ENCODE measurements around the gene SLC25A23.

The SLC25A23 gene

DNA sequence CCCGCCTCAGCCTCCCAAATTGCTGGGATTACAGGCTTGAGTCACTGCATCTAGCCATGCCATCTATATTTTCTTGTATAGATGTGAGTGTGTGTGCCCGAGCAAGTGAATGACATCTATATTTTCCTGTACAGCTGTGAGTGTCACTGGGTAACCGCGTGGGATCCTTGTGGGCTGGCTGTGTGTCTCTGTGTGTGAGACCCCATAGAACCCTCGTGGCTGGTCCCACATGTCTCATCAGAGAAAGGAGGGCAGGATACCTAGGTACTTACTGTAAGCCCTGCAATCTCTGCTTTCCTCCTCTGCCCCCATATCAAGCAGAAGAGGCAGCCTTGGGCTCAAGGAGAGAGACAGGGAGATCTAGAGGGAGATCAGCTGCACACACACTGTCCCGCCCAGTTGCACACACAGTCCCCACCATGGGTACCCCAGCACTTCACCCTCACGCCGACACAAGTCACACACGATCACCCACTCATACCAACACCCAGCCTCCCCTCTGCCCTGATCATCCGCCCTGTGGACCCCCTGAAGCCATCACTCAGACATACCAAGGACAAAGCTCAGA is 21.3 kb upstream of the SLC25A23 start:
- DNase-seq = no peak

DNA sequence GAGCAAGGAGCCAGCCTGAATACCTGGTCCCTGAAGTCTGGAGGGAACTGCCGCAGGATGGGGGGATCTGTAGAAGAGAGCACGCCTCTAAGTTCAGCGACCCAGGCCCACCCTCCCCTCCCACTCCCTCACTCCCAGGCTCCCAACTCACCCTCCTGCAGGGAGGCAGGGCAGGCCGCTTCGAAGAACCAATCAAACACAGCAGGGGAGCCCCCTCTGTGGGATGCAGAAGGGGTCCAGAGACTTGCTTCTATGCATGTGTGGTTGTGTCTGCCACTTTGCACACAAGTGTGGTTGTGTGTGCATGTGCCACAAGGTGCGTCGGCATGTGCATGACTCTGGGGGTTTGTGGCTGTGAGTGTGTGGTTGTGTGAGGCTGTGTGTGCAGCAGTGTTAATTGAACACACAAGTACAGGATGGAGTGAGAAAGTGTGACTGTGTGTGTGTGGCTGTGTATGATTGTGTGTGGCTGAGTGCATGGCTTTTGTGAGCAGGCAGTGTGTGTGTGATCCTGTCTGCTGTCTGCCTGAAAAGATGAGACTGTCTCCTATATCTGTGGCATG is 20.3 kb upstream of the SLC25A23 start:
- no peak for DNase-seq

DNA sequence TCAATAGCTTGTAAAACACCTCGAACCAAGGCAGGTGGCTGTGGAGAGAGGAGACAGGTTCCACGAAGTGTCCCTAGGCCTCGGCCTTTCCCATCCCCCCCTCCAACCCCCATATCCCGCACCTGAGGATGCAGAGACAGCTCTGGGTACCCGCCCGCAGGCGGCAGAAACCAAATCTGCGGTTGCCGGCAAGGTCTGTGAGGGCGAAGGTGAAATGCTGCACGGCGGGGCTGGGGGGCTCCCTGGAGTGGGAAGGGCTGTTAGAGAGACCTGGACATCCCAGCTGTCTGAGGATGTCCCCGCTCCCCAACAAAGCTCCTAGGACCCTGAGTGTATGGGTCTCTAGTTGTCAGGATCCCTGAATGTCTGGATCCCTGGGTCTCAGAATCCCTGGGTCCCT is 19.2 kb upstream of the SLC25A23 start:
- DNase-seq = no peak

DNA sequence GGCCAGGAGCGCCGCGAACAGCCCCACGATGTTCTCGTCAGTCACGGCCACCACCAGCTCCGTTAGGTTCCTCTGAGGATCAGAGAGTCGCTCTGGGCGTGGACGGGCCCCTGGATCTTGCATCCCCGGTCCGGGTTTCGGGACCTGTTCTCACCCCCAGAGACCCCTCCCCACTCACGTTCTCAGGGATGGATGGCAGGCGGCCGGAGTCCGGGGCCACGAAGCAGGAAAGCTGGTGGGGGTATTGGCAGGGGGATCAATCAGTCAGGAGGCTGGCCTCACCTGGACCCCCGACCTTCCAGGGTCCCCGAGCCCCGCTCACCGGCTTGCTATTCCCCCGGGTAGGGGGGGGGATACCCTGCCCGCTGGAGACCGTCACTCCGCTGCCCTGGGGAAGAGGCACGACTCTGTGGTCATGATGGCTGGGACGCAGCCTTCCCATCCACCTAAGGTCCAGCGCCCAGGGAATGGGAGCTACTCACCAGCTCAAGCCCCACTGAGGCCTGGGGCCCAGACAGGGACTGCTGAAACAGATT is 17.4 kb upstream of the SLC25A23 start:
- DNase-seq = no peak

DNA sequence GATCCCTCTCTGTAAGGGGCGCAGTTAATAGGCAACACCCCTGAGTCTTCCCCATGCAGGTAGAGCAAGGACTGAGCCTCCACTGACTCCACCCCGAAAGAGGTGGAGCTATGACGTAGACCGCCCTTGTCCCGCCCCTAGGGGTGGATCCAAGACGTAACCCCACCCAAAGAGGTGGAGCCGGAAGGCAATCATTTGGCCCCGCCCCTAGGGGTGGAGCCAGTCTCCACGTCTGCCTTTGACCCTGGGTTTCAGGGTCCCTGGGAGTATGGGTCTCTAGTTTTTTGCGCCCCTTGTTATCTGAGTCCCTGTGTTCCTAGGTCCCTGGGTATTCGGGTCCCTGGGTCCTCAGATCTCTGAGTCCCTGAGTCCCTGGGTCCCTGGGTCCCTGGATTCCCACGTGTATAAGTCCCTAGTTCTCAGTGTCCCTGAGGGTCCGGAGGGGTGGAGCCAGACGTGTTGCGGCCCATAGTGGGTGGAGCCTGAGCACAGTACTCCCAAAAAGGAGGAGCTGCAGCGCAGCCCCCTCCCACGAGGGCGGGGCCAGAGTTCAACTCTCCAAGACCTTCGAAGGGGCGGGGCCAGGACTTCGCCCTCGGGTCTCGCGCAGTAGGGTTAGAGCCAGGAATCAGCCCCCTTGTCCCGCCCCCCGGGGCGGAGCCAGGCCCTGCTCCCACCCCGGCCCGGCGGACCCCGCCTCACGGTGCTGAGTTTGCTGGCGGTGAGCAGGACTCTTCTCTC is 16.7 kb upstream of the SLC25A23 start:
- no peak for DNase-seq

DNA sequence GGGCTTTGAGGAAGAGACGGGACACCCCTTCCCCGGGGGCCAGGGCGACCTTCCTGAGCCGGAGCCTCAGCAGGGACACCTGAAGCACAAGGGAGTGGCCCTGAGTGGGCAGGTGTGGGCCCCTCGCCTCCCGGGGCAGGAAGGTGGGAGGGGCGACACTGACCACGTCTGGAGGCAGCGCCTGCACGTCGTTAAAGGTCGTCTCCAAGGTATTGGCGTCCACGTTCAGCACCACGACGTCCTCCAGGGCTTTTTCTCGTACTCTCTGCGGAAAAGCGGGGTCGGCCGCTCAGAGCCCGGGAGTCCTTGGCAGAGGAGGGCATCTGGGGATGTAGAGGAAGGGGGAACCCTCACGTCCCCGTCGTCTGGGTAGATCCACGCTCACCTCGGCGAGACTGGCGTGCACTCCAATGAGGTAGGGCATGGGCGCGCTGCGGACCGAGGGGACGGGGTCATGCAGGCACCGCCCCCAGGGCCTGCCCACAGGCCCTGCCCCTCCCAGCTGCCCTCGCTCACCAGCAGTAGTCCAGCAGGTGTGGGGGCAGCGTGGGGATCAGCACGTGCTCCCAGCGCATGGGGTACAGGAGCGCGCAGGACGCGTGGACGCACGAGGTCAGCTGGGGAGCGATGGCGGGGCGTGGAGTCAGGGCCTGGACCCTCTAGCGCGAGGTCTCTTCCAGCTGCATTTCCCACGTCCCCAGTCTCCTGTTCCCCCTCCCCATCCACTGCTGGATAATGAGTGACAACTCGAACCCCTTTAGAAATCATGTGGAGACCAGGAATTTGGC is 15.9 kb upstream of the SLC25A23 start:
- no peak for DNase-seq

DNA sequence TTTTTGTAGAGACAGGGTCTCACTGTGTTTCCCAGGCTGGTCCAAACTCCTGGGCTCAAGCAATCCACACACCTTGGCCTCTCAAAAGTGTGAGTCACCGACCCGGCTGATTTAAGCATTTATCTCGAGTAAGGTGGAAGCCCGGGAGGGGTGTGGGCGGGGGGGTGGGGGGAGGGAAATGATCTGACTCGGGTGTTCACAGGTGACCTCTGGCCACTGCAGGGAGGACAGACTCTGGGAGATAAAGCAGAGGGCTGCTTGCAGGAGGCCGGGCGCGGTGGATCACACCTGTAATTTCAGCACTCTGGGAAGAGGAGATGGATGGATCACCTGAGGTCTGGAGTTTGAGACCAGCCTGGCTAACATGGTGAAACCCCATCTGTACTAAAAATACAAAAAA is 14.1 kb upstream of the SLC25A23 start:
- DNase-seq = no peak

DNA sequence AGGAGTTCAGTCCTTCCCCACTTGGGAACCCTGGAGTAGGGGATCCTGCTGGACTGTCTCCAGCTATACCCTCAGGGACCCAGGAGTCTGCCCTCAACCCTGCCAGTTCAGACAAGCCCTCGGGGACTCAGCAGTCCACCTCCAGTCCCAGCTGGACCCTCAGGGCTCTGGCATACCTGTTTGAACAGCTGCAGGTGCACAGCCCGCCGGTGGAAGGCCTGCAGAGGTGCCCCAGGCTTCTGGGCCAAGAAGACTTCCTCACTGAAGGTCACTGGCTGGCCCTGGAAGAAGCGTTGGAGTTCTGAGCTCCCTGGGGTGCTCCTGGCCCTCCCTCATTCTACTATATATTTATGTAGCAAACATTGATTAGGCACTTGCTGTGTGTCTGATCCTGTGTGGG is 13.1 kb upstream of the SLC25A23 start:
- DNase-seq = no peak

DNA sequence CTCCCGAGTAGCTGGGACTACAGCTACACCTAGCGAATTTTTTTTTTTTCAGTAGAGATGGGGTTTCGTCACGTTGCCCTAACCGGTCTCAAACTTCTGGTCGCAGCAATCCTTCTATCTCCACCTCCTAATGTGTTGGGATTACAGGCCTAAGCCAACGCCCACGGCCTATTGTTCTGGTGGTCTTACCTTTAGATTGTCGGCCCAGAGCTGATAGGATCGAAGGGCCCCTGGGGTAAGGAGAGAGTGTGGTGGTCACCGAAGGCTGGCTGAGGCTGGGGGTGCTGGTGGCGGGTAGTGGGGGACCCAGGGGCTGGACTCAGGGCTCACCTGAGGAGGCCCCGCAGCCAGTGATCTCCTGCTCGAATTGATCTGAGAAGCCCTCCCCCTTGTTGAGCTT is 11.5 kb upstream of the SLC25A23 start:
- no peak for DNase-seq

DNA sequence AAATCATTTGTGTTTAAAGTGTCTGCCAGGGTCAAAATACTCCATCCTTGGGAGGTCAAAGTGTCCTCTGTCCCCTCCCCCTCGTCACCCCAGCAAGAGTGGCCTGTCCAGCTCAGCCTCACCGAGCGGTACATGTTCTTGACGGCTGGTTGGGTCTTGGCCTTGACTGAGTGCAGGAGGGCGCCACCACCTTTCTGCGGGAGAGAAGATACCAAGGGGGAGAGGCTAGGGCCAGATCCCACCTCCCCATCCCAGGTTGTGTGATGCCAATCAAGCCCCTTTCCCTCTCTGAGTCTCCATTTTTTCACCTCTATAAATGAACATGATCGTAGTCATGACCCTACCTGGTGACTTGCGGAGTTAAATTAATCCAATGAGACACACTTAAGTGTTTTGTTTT is 10.6 kb upstream of the SLC25A23 start:
- DNase-seq = no peak

DNA sequence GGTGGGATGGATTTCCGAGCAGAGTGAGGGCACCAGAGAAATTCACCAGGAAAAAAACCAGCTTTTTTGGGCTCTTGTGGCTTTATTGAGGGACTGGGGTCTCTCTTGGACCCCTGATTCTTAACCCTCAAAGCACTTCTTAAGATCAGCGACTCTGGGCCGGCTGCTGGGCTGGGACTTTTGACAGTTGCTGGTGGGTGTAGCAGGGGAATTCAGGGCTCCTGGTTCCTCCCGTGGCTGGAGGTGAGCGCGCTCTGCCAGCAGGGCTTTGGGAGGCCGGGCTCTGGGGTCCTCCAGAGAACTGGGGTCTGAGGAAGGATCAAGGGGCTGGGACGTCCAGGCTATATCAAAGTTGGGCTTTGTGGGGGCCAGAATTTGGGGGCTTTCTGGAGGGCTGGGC is 7.8 kb upstream of the SLC25A23 start:
- no peak for DNase-seq

DNA sequence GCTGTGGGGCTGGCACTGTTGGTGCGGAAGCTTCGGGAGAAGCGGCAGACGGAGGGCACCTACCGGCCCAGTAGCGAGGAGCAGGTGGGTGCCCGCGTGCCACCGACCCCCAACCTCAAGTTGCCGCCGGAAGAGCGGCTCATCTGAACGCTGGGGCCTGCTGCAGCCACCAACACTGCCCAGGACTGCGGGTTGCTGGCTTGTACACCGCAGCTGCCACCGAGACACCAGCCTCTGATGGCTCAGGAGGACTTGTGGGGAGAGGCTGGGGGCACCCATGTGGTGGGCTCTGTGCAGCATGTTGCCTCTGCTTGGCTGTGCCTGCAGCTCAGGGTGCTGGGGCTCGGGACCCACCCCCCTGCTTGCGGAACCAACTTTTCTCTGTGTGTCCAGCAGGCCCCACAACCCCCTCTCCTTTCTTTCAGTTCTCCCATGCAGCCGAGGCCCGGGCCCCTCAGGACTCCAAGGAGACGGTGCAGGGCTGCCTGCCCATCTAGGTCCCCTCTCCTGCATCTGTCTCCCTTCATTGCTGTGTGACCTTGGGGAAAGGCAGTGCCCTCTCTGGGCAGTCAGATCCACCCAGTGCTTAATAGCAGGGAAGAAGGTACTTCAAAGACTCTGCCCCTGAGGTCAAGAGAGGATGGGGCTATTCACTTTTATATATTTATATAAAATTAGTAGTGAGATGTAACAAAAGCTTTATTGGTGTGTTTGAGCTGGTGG is 7.1 kb upstream of the SLC25A23 start:
- DNase-seq = no peak

DNA sequence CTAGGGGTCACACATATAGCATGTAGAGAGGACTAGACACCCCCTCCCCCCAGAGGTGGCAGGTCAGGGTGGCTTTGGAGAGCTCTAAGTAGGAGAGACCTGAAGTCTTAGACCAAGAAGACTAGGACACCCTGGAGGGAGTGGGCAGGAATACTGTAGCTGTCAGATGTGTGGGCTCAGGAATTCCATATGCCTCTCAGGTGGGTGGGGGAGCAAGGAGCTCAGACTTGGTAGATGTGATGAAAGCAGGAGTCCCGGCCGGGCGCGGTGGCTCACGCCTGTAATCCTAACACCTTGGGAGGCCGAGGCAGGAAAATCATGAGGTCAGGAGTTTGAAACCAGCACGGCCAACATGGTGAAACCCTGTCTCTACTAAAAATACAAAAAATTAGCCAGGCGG is 6.1 kb upstream of the SLC25A23 start:
- DNase-seq = no peak

DNA sequence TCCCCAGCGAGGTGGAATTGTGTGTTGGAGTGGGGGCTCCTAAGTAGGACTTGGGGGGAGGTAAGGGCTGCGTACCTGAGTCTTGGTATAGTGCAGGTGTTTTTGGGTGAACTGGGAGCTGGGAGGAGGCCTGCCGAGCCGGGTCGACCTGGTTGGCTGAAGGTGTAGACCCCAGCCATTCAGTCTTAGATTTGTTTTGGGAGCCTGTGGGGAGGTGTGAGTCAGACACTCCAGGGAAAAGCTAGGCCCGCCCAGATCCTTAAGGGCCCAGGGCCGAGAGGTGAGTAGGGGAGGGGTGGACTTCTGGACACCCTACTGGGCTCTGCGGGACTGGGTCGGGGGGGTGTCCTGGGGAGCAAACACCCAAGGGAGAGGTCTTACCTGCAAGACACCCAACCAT is 5.4 kb upstream of the SLC25A23 start:
- no peak for DNase-seq

DNA sequence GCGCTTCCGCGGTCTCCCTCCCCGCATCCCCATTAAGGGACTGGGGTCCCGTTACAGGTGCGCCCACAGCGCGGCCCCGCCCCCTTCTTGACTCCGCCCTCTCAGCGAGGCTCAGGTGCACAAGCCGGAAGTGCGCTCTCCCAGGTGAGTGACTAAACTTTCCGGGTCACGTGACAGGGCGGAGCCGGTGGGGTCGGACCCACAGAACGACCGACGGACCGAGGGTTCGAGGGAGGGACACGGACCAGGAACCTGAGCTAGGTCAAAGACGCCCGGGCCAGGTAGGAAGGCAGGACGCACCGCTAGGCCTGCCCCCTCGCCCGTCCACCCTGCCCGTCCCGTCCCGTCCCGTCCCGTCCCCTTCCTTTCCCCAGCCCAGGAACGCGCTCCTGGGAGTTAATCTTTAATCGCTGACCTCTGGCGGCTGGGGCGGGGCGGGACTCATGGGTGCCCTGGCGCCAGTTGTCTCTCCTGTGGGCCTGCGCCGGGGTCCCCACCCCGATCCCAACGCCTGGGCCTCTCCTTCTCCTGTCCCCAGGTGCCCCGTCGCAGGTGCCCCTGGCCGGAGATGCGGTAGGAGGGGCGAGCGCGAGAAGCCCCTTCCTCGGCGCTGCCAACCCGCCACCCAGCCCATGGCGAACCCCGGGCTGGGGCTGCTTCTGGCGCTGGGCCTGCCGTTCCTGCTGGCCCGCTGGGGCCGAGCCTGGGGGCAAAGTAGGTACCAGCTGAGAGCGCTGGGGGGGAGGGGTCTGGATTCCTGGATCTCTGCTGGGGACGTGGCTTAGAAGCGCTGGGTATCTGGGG is 4.7 kb upstream of the SLC25A23 start, which contains the start of gene CRB3:
TSS of gene CRB3 (plus strand) at position 202 of the 804 bp plus-strand sequence. CDS start at position 633, 431 bp downstream.
- no peak for DNase-seq

DNA sequence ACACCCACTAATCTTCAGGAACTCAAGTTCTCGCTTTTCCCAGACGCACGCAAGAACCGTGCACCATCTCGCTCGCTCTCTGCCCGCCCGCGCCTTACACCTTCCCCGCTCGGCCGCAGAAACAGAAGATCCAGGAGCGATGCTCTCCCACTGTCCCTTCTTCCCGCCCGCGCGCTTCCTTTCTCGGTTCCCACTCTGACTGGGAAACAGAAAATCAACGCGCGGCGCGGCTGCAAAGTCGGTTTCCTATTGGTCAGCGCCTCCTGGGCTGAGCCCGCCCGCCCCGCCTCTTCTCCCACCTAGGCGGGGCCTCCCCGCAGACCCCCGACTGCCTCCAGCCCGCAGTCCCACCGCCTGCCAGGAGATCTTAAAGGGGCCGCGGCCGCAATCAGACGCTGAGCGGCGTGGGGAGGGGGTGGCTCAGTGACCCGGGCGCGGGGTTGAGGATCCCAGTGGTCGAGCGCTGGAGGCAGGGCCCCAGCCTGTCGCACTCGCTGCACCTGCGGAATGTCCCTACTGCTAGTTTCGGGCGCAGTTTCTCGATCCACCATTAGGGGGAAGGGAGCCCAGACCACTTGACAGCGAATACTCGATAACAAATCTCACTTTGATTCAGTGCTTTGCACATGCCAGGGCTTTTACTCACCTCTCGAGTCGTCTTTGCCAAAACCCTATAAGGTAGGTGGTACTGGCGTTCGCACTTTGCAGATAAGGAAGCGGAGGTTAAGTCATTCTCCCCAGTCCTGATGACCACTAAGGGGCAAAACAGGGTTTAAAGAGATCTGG is 700 bp upstream of the SLC25A23 start:
- DNase-seq = peak; percentile 97

DNA sequence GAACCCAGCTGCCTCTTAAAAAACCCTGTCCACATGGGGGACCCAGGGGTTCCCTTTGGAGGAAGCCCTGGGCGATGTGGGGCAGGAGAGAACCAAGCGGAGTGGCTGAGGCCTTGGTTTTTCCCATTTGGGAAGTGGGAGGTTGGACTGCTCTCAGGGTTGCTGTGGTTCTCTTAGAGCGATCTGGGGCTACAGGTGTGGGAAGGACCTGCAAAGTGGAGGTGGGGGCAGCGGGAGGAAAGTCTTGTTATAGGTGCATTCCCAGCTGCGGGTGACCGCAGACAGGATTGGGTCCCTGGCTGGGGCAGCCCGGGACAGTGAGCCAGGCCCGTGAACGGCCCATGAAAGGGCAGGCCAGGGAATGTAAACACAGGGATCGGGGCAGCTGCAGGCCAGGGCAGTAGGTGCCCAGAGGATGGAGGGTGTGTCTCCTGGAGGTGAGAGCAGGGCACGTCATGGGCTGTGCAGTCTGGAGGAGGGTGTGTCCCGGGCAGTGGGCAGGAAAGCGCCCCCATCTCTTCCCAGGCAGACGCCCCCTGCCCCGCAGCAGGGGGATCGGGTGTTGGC is 814 bp downstream of the SLC25A23 start:
- DNase-seq = no peak

DNA sequence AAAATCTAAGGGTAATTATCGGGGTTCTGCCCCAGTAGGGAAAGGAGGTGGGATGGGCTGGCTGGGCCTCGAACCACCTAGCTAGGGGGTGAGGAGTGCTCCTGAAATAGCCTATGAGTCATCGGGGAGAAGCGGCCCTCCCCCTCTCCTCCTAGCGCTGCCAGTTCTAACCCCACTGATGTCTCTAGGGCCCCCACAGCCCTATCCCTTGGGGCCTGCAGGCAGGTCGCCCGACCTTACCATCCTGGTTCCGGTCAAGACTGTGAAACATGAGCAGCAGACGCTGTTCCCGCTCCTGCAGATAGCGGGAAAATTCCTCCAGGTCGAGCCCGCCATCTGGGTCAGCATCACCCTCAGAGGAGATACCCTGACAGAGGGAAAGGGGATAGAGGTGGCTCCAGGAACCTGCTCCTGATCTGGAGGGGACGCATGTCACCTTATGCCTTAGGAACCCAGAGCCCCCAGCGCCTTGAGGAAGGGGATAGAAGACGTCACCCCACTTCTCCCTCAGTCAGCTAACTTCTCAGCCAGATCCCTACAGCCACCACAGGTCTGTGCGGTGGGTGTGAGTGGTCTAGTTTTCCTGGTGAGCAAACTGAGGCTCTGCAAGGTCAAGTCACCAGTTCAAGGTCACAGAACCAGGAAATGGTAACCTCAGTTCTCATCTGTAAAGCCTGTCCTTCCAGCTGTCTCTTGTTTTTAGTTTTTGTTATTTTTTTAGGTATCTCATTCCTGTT is 1.5 kb downstream of the SLC25A23 start:
- no peak for DNase-seq

DNA sequence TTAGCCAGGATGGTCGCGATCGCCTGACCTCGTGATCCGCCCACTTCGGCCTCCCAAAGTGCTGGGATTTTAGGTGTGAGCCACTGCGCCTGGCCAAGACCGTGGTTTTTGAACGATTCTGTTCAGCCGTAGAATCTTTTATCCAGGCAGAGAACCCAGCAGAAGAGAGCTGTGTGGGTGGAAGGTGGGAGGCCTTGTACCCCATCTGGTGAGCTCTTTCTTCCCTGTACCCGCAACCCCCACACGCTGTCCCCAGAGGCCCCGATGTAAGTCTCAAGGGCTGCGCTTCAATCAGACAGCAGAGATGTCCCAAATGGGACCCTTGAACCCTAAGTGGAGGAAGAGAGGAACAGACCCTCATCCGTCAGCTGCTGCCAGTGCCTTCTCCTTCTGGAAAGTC is 3.7 kb downstream of the SLC25A23 start:
- no peak for DNase-seq

Data from NCI-H1092 treated with DMSO at 0.1 percent for 48 hours (cell line).